HG02798 (cell line): Measurements from ENCODE around the gene IPO13.

Experiments used
- ATAC-seq: cut with Tn5 transposase; IDR thresholded peaks from one replicate; pipeline ENCODE4 v1.9.1; 2021; ENCODE audit warnings: mild to moderate bottlenecking; ENCODE audit not compliant: unreplicated experiment, poor library complexity

The IPO13 gene, protein sequence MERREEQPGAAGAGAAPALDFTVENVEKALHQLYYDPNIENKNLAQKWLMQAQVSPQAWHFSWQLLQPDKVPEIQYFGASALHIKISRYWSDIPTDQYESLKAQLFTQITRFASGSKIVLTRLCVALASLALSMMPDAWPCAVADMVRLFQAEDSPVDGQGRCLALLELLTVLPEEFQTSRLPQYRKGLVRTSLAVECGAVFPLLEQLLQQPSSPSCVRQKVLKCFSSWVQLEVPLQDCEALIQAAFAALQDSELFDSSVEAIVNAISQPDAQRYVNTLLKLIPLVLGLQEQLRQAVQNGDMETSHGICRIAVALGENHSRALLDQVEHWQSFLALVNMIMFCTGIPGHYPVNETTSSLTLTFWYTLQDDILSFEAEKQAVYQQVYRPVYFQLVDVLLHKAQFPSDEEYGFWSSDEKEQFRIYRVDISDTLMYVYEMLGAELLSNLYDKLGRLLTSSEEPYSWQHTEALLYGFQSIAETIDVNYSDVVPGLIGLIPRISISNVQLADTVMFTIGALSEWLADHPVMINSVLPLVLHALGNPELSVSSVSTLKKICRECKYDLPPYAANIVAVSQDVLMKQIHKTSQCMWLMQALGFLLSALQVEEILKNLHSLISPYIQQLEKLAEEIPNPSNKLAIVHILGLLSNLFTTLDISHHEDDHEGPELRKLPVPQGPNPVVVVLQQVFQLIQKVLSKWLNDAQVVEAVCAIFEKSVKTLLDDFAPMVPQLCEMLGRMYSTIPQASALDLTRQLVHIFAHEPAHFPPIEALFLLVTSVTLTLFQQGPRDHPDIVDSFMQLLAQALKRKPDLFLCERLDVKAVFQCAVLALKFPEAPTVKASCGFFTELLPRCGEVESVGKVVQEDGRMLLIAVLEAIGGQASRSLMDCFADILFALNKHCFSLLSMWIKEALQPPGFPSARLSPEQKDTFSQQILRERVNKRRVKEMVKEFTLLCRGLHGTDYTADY

DNA sequence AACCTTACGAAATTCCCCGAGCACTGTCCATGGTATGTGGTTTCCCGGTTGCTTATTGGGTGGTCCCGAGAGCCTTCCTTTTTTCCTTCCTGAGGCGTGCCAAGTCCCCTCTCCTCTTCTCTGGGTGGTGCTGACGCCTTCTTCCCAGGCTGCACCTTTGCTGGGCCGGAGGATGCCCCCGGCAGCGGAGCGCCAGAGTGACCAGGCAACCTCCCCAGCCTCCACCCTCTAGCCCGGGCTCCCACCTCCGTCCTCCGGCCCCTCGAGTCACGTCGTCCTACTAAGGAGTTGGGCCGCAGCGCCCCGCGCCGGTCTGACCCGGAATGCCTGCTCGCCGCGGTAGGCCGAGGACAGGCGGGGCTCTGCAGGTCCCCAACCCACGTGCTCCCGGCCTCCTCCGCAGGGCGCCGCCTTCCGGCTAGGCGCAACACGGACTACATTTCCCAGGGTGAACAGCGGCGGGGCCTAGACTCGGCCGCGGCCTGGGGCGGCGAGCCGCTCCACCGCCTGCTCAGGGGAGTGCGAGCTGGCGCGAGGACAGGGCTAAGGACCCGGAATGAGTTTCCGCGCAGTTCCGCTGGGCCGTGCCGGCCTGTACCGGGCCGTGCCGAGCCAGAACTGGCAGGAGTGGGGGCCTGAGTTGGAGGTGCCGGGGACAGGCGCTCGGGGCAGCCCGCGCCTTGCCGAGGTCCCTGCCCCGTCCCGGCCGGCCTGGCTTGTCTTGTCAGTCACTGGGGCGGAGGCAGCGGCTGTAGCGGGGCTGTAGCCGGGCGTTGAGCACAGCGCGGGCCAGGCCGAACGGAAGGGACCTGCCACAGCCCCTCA is at the start of gene IPO13:
Gene IPO13 (plus strand): TSS at position 715 of the 825 bp plus-strand sequence. CDS start 651 bp downstream, outside the sequence.
- peak; percentile 94 for ATAC-seq

DNA sequence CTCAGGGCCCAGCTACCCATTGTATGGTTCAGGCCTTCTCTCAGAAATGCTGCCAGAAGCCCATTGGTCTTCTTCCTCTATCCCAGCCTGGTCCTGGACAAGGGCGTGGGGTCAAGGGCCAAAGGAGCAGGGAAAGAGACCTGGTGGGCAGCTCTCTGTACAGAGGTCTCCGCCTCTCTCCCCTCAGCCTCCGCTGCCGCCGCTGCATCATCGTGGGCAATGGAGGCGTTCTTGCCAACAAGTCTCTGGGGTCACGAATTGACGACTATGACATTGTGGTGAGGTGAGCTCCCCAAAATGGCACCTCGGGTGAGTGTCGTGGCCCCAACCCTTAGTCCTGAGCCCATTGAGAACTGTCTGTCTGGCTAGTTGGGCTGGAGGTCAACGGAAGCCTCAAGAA is 47.8 kb upstream of the IPO13 start:
- no peak for ATAC-seq

- no peak for ATAC-seq
These were observed 46.4 kb upstream of the IPO13 start for GRCh38 chr1:43900386-43900785.

- ATAC-seq, result no peak
These were observed 45.4 kb upstream of the IPO13 start for GRCh38 chr1:43901196-43901961.

DNA sequence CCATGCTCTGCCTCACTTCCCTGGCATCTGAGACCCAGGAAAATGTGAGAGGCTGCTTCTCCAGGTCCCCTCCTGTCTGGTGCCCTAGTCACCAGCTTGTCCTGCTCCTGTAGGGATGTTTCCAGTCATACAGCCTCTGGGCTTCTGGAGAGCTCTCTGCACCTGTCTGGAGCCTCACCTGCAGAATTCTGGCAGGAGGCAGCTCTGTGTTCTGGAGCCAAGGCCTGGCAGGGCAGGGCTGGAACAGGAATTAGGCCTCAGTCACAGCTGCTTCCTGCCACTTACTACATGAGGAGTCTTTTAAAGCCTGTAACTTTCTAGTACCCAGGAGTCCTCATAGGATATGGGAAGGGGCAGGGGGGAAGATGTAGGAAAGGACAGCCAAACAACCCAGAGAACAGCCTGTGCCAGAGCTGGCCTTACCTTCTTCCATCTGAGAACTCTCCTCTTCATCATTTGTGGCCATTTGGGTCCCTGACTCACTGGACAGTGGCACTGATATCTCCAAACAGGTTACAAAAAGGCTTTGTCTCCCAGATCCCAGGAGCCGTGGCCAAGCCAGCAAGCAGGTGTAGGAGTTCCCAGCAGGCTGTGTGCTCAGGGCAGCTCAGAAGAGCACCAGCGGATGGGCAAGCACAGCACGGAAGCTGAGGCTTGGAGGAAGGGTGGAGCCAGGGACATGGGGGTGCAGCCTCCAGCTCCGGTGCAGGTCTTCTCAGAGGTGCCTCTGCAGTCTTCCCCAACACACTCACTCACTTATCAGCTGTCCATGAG is 44.5 kb upstream of the IPO13 start:
- ATAC-seq, result no peak

- ATAC-seq, result no peak
These were observed 41.8 kb upstream of the IPO13 start for GRCh38 chr1:43904660-43905551.

DNA sequence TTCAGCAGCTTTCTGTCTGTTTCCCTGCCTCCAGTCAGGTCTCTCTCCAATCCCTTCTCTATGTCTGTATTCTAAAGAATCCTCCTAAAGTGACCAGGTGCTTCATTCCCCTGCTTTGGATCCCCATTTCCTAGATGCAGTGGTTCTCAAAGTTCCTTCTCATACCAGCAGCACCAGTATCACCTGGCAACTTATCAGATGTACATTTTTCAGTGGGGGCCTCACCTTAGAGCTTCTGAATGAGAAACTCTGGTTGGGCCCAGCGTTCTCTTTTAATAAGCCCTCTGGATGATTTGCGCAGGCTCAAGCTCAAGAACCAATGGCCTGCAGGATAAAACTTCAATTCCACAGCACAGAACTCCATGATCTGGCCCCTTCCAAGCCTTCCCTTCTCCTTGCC is 38.5 kb upstream of the IPO13 start:
- ATAC-seq, result no peak

DNA sequence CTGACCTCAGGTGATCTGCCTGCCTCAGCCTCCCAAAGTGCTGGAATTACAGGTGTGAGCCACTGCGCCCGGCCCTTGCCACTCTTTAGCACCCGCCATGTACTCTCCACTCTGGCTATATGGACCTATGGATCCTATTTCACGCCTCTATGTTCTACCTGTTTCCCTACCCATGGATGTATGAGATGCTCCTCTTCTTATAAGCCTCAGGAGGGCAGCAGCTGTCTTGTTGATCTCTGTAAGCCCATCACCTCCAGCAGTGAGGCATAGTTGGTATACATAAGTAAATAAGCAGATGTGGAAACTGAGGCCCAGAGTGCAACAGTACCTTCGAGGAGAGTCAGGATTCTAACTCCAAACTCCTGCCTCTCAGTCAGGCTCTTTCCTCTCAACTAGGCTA is 37.9 kb upstream of the IPO13 start:
- ATAC-seq, result no peak

DNA sequence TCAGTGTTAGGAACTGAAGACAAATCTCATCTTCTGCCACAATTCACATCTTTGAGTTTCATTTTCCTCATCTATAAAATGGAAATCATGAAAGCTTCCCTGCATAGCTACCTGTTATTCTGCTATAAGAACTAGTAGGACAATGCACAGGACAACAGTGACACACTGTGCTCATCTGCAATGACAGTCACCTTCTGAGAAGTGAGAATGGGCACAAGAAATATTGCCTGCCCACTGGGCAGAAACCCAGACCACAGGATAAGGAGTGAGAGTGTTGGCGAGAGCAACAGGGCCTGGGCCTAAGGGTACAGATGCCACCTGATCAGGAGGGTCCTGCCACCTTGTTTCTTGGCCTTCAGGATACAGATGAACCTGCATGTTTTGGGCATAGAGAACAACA is 36.4 kb upstream of the IPO13 start:
- ATAC-seq, result no peak

DNA sequence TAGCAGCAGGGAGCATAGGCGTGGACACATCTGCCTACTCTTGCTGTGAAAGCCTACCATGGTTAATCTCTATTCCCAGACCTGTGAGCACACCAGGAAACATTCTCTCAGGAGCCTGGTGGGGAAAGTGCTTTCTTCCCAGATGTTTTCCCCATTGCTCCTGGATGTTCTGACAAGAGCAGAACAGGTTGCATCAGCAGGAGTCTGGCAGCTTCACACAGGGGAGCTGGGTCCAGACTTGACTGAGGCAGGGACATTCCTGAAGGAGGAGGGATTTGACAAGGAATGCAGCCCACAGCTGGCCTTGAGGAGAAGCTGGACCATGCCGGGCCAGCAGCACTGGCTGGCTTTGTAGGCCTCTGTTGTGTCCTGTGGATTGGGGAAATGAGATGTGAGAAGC is 34.1 kb upstream of the IPO13 start:
- ATAC-seq, result no peak

GRCh38 chr1:43913051-43913501 is 33.7 kb upstream of the IPO13 start:
- no peak for ATAC-seq

DNA sequence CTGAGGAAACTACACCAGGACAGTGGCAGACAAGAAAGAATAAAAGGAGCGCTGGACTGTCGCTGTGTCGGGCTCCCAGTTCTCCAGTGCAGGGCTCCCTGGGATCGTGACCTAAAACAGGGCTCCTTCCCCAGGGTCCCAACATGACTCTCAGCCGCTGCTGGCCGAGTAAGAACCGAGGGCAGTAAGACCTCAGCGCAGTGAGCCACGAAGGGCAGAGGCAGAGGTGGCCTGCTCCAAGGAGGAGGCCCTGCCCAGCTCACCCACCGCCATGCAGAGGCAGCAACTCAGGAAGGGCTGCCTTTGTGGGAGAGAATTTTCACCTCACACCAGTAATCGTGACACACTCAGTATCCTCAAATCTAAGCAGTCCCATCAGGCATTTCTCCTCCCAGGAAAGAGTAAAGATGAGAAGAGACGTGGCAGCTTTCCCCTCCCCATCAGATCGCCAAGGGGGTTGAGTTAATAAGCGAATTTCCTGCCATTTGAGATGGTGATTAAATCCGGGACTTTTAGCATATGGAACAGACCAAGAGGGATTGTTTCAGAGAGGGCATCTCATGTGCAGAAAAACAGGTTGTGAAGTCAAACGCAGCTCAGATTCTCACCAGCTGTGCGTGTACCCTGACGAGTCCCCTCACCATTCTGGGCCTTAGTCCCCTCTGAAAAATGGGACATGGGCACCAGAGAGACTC is 32.9 kb upstream of the IPO13 start:
- no peak for ATAC-seq

DNA sequence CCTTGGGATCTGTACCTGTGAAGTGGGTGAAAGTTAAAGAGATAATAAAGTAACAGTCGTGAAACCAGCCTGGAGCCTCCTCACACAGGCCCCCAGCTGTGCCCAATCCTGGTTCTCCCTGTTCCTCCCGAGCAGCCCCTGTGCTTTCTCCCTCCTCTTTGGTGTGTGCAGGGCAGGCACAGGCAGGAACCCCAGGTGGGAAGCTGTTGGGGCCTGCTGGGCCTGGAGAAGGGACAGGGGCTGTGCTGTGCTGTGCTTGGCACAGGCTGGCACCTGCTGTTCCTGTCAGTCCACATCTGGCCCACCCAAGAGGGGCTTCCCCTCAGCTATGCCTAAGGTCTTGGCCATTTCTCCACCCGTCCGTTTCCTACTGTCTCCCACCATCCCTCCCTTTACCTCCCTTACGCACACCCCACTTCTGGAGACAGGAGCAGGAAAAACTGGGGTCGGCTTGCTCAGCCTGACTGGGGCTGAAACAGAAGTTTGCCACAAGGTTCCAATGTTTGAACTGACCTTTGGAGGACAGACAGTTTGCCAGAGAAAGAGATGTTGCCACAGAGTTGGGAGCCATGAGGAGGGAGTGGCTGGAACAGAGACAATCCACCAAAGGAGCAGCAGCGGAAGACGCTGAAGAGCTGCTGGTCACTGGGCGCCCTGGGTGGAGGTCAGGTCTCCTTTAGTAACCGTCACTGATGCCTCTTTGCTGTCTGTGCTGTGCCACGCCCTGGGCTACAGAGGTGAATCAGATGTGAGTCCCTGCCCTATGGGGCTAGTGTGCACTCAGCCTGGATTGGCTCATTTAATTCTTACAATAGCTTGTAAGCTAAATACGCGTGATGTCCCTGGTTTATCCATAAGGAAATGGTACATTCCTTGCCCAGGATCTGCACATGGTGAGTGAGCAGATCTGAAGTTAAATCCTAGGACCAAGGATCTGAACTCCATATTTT is 31.9 kb upstream of the IPO13 start:
- ATAC-seq, result no peak

DNA sequence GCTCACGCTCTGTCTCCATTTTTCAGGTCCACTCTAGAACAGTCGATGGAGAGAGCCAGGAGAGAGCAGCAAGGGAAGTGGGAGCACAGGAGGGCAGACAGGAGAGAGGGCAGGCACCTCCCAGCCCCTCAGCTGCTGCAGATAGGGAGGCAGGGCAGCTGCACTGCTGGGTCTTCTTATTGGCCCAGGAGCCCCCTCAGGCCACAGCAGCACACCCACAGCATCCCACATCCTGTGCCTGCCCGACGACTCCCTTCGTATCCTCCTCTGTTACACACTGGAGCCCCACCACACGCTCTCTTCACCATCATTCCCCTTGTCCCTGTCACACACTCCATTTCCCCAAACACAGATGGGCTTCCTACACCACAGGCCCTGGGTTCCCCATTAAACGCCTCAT is 26.8 kb upstream of the IPO13 start:
- no peak for ATAC-seq

DNA sequence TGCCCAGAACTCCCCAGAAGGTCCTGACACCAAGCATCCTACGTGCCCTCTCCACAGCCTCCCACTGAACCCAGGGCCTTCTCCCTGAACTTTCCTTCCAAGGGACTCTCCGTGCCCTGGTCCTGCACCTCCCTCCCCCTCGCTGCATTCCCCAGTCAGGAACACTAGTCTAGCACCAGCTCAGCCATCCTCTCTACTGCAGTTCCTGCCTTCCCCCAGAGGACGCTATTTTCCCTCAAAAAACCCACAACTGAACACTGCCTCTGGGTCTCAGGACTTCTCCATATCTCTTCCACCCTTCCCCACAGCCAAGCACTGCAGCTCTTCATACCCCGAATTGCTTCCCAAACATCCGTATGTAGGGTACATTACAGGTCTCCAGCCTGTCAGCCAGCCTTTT is 25.7 kb upstream of the IPO13 start:
- no peak for ATAC-seq

GRCh38 chr1:43924516-43924915 is 22.2 kb upstream of the IPO13 start:
- ATAC-seq, result no peak
